GM12878 (cell line): ENCODE results near the gene SIK2. TPM values are rescaled to one million over a fixed set of nuclear protein-coding genes. Genes with fewer than 3 reads are reported as not detected.

Experiments
- ATAC-seq: fragments of 200-7000 bp; cut with Tn5 transposase; 3 replicates; pipeline ENCODE4 v1.9.1; 2020; ENCODE audit warnings: mild to moderate bottlenecking, moderate library complexity
- BruUV-seq: library from RNA; stranded (reverse); fragments of 400-500 nt; replicated peaks from 2 replicates; lab custom pipeline; 2021; lab: Mats Ljungman, UMichigan
- CTCF ChIA-PET: fragments of 300-600 bp; sonication (Branson Sonifier 250); formaldehyde crosslinking; extraction: SDS; loops from one replicate; lab custom pipeline; 2021; ENCODE audit warnings: inconsistent platforms; lab: Yijun Ruan, JAX
- POLR2A ChIA-PET: fragments of 350-600 bp; formaldehyde crosslinking; extraction: SDS; loops from one replicate; lab custom pipeline; 2021; ENCODE audit warnings: inconsistent platforms; lab: Charles Lee
- RAD21 ChIA-PET: fragments of 300-600 bp; sonication (Branson Sonifier 250); formaldehyde crosslinking; loops from one replicate; lab custom pipeline; 2023; ENCODE audit warnings: antibody characterized with exemption; ENCODE audit not compliant: unreplicated experiment; lab: Charles Lee
- SMC1A ChIA-PET: fragments of 300-600 bp; sonication (Branson Sonifier 250); formaldehyde crosslinking; loops from one replicate; lab custom pipeline; 2023; ENCODE audit not compliant: unreplicated experiment, uncharacterized antibody; lab: Charles Lee
- DNase-seq: peaks from one replicate; pipeline ENCODE4 v3.0.0-alpha.2; 2011; ENCODE audit warnings: low read depth, low spot score
- FAIRE-seq: peaks from 3 replicates; lab custom pipeline; 2011; peaks lifted over from hg19 to GRCh38; lab: Jason Lieb, UNC
- H2AFZ ChIP-seq: 2 replicates; pipeline ENCODE4 v1.6.0; 2011; ENCODE audit warnings: low read depth, low read length, control low read depth; ENCODE audit not compliant: control insufficient read depth
- H3K27ac ChIP-seq: 2 replicates; pipeline ENCODE4 v1.5.1; 2011; ENCODE audit warnings: control low read depth; ENCODE audit not compliant: control insufficient read depth, insufficient read depth
- H3K27me3 ChIP-seq, 2 experiments: replicated peaks in 1 of 2; 2 replicates each; pipeline versions ENCODE4 v1.6.0 to v1.6.1; 2011; ENCODE audit warnings: low read length in 1 of 2; ENCODE audit not compliant: control insufficient read depth in 2 of 2, insufficient read depth in 2 of 2
- H3K36me3 ChIP-seq, 2 experiments: 2 replicates each; pipeline ENCODE4 v1.5.1; 2011; ENCODE audit warnings: low read length in 1 of 2; ENCODE audit not compliant: control insufficient read depth in 2 of 2, insufficient read depth in 2 of 2
- H3K4me1 ChIP-seq: 2 replicates; pipeline ENCODE4 v1.6.1; 2011; ENCODE audit warnings: mild to moderate bottlenecking, low read length, moderate library complexity, mixed read lengths; ENCODE audit not compliant: control insufficient read depth, insufficient read depth
- H3K4me2 ChIP-seq: 2 replicates; pipeline ENCODE4 v1.6.0; 2011; ENCODE audit warnings: control low read depth; ENCODE audit not compliant: control insufficient read depth, insufficient read depth
- H3K4me3 ChIP-seq: fragments of 200-600 bp; sonication (generic); 2 replicates; pipeline ENCODE4 v1.5.1; 2016
- H3K79me2 ChIP-seq: 2 replicates; pipeline ENCODE4 v1.6.0; 2011; ENCODE audit warnings: low read length; ENCODE audit not compliant: control insufficient read depth, insufficient read depth
- H3K9ac ChIP-seq: 2 replicates; pipeline ENCODE4 v1.8.0; 2011; ENCODE audit warnings: low read length, control low read depth, mixed read lengths; ENCODE audit not compliant: control insufficient read depth, insufficient read depth
- H3K9me3 ChIP-seq: replicated peaks from 3 replicates; pipeline ENCODE4 v1.5.1; 2011; ENCODE audit warnings: mild to moderate bottlenecking, low read length; ENCODE audit not compliant: control insufficient read depth, insufficient read depth
- H4K20me1 ChIP-seq: 2 replicates; pipeline ENCODE4 v1.6.0; 2011; ENCODE audit not compliant: control insufficient read depth, insufficient read depth
- BCLAF1 ChIP-seq: fragments of 450-650 bp; IDR thresholded peaks from 2 replicates; pipeline ENCODE4 v1.6.1; 2017; ENCODE audit warnings: antibody characterized with exemption, mild to moderate bottlenecking, moderate library complexity
- BRCA1 ChIP-seq: IDR thresholded peaks from 2 replicates; pipeline ENCODE4 v1.6.1; 2011; ENCODE audit warnings: low read depth, low read length, improper control_type of control experiment
- CBX3 ChIP-seq: fragments of 200-600 bp; sonication (generic); IDR thresholded peaks from 2 replicates; pipeline ENCODE4 v1.6.1; 2016; ENCODE audit warnings: low read depth, borderline replicate concordance
- CEBPB ChIP-seq, 2 experiments: fragments of 150-350 bp in 1 of 2; IDR thresholded peaks; 2 replicates each; pipeline ENCODE4 v1.6.1; 2012 to 2014; ENCODE audit warnings: low read depth in 2 of 2, low read length in 2 of 2, borderline replicate concordance in 1 of 2, inconsistent platforms in 1 of 2
- CHD1 ChIP-seq: IDR thresholded peaks from 2 replicates; pipeline ENCODE4 v1.6.1; 2012; ENCODE audit warnings: low read depth, low read length, improper control_type of control experiment
- CHD4 ChIP-seq: fragments of 200-600 bp; sonication (generic); IDR thresholded peaks from 2 replicates; pipeline ENCODE4 v1.6.1; 2016; ENCODE audit warnings: mild to moderate bottlenecking
- CREB1 ChIP-seq: IDR thresholded peaks from 2 replicates; pipeline ENCODE4 v1.6.1; 2012; ENCODE audit warnings: low read depth, mild to moderate bottlenecking, inconsistent platforms
- ESRRA ChIP-seq: IDR thresholded peaks from 2 replicates; pipeline ENCODE4 v1.6.1; 2012; ENCODE audit warnings: mild to moderate bottlenecking, low read length, improper control_type of control experiment
- GABPA ChIP-seq: IDR thresholded peaks from 2 replicates; pipeline ENCODE4 v1.6.1; 2014; ENCODE audit warnings: antibody characterized with exemption, low read depth, mild to moderate bottlenecking, inconsistent platforms
- IKZF1 ChIP-seq: fragments of 450-650 bp; conservative IDR thresholded peaks from 2 replicates; pipeline ENCODE4 v1.6.1; 2017; ENCODE audit warnings: antibody characterized with exemption, mild to moderate bottlenecking
- JUND ChIP-seq: IDR thresholded peaks from 2 replicates; pipeline ENCODE4 v1.6.1; 2012; ENCODE audit warnings: low read depth, mild to moderate bottlenecking, low read length, improper control_type of control experiment, moderate library complexity
- KDM1A ChIP-seq: fragments of 200-600 bp; sonication (generic); IDR thresholded peaks from 2 replicates; pipeline ENCODE4 v1.6.1; 2016; ENCODE audit warnings: borderline replicate concordance
- MTA2 ChIP-seq: fragments of 450-650 bp; IDR thresholded peaks from 2 replicates; pipeline ENCODE4 v1.6.1; 2016; ENCODE audit warnings: low read depth, mild to moderate bottlenecking, moderate library complexity
- RAD21 ChIP-seq: IDR thresholded peaks from 2 replicates; pipeline ENCODE4 v1.6.1; 2011; ENCODE audit warnings: mild to moderate bottlenecking, low read depth, low read length, moderate library complexity; ENCODE audit not compliant: insufficient read depth
- RBBP5 ChIP-seq: fragments of 200-600 bp; sonication (generic); conservative IDR thresholded peaks from 2 replicates; pipeline ENCODE4 v1.6.1; 2016
- SIX5 ChIP-seq: IDR thresholded peaks from 2 replicates; pipeline ENCODE4 v1.6.1; 2011; ENCODE audit warnings: mild to moderate bottlenecking, low read depth, low read length, moderate library complexity; ENCODE audit not compliant: severe bottlenecking
- SRF ChIP-seq, 2 experiments: IDR thresholded peaks; 2 replicates each; pipeline ENCODE4 v1.6.1; 2011; ENCODE audit warnings: low read depth in 2 of 2, low read length in 2 of 2, mild to moderate bottlenecking in 1 of 2, moderate library complexity in 1 of 2
- YY1 ChIP-seq: IDR thresholded peaks from 2 replicates; pipeline ENCODE4 v1.6.1; 2011; ENCODE audit warnings: low read depth, mild to moderate bottlenecking, low read length
- ZSCAN29 ChIP-seq: fragments of 450-650 bp; IDR thresholded peaks from 2 replicates; pipeline ENCODE4 v1.6.1; 2017; ENCODE audit warnings: mild to moderate bottlenecking, moderate library complexity
- in situ Hi-C: fragments of 300-500 bp; cut with MboI; formaldehyde crosslinking; loops from 9 replicates; pipeline ENCODE4 v1.14.3; 2018; ENCODE audit warnings: mixed read lengths
- intact Hi-C: fragments of 100-400 bp; cut with micrococcal nuclease; formaldehyde crosslinking; loops from one replicate; pipeline ENCODE4 v1.14.2; 2022; ENCODE audit not compliant: unreplicated experiment
- polyA plus RNA-seq, 11 experiments: library from polyadenylated mRNA; depleted of rRNA in 4 of 11; unstranded in 6 of 11; stranded (reverse) in 5 of 11; fragments of >200 nt; fragmentation: Nextera tagmentation in 4 of 11; fragmentation: Illumina TruSeq in 1 of 11; extraction: Ambion mirVana in 4 of 11; extraction: Trizol in 1 of 11; gene quantifications; 1 replicate in 1 of 11; 2 replicates in 10 of 11; pipeline versions ENCODE4 v1.2.1 to v1.2.3, GENCODE V29; 2011 to 2016; ENCODE audit warnings: inconsistent platforms in 2 of 11, missing spikeins in 2 of 11, low read depth in 1 of 11
- total RNA-seq, 4 experiments: library from RNA; depleted of rRNA in 3 of 4; stranded (reverse); fragments of >200 nt in 3 of 4; fragmentation: Illumina TruSeq in 1 of 4; extraction: Trizol in 1 of 4; gene quantifications; 2 replicates each; pipeline versions ENCODE4 v1.2.1 to v1.2.3, GENCODE V29; 2013 to 2021
- TF ChIP-seq, protein P1 (sequence below): fragments of 450-650 bp; IDR thresholded peaks from 2 replicates; pipeline ENCODE4 v1.6.1; 2014; ENCODE audit warnings: mild to moderate bottlenecking

SIK2 gene
- total and polyA plus RNA-seq, 10 of the 15 experiments (the other 5 are each of a cell fraction or from before 2014, with no cell fraction given): 0.97 to 14.2 (median 4.5) TPM

GRCh38 chr11:111620518-111620917, 18.3 kb downstream of the SIK2 start:
- no peak for DNase-seq
- H3K27ac ChIP-seq: no peak overlapping the region
- ATAC-seq: no peak
- BruUV-seq: no TSS peak
- ChIA-PET RAD21 (interaction anchor here (1.5 kb wide), 1 partner anchor 14 kb away, joined by 3 read pairs; no protein-coding TSS in a partner anchor), CTCF (interaction anchor here (1.3 to 2.5 kb wide), 2 partner anchors 16 to 156 kb away, joined by 8 to 11 read pairs; no protein-coding TSS in a partner anchor), POLR2A (interaction anchor here (1.0 kb wide), 1 partner anchor 18 kb away, joined by 3 read pairs; no protein-coding TSS in a partner anchor), SMC1A (interaction anchor here (0.8 to 3.0 kb wide), 8 partner anchors 8 to 156 kb away, joined by 3 to 16 read pairs (median 5); no protein-coding TSS in a partner anchor)
- peaks cover 0 to 12% of the 10 kb centered on the region in 2 experiments for H3K36me3 ChIP-seq
- TF ChIP-seq BRCA1: no peak
- TF ChIP-seq ZSCAN29: no peak
- no peak for TF ChIP-seq JUND
- no peak for TF ChIP-seq ESRRA
- TF ChIP-seq CREB1: no peak
- no peak for TF ChIP-seq KDM1A
- no peak for TF ChIP-seq IKZF1
- no peak for TF ChIP-seq SIX5
- no peak for TF ChIP-seq RAD21
- no peak for TF ChIP-seq CHD1
- TF ChIP-seq GABPA: no peak
- no peak for TF ChIP-seq YY1
- no peak for TF ChIP-seq CEBPB (IDR thresholded peaks at IDR 0.05; ENCODE audit: borderline replicate concordance in 1 of 2, low read depth in 2 of 2, low read length in 2 of 2)
- no peak for TF ChIP-seq SRF (IDR thresholded peaks at IDR 0.05; ENCODE audit: low read depth in 2 of 2, low read length in 2 of 2)
- TF ChIP-seq BCLAF1: no peak
- no peak for TF ChIP-seq MTA2
- TF ChIP-seq RBBP5: no peak
- TF ChIP-seq, protein P1, sequence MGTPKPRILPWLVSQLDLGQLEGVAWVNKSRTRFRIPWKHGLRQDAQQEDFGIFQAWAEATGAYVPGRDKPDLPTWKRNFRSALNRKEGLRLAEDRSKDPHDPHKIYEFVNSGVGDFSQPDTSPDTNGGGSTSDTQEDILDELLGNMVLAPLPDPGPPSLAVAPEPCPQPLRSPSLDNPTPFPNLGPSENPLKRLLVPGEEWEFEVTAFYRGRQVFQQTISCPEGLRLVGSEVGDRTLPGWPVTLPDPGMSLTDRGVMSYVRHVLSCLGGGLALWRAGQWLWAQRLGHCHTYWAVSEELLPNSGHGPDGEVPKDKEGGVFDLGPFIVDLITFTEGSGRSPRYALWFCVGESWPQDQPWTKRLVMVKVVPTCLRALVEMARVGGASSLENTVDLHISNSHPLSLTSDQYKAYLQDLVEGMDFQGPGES: no peak
- no peak for TF ChIP-seq CHD4
- no peak for TF ChIP-seq CBX3
- FAIRE-seq: no peak
- H3K4me2 ChIP-seq: no peak overlapping the region
- no peak overlapping the region for H2AFZ ChIP-seq
- no peak overlapping the region for H3K4me3 ChIP-seq
- H3K9me3 ChIP-seq: no peaks in the 10 kb centered on the region; the same call in 1 of the 3 replicates
- in situ Hi-C loops: no loop called here
- H3K4me1 ChIP-seq: no peaks in the 10 kb centered on the region
- H4K20me1 ChIP-seq: no peaks in the 10 kb centered on the region
- H3K79me2 ChIP-seq: no peaks in the 10 kb centered on the region
- intact Hi-C loops: no loop called here
- H3K27me3 ChIP-seq: no peaks in the 10 kb centered on the region
- H3K9ac ChIP-seq: no peak overlapping the region
